Prostate gland (tissue), 2 donors: ENCODE results near the gene CD59. TPM values are rescaled to one million over a fixed set of nuclear protein-coding genes. Genes with fewer than 3 reads are reported as not detected.

Experiments
- DNase-seq: peaks from one replicate; pipeline ENCODE4 v3.0.0-alpha.2; 2019; ENCODE audit warnings: low spot score
- H3K27ac ChIP-seq, 2 donors: fragments of 200-600 bp; sonication (generic); 2 replicates each; pipeline ENCODE4 v1.5.1; 2017 to 2019
- H3K27me3 ChIP-seq: fragments of 200-600 bp; sonication (generic); replicated peaks from 2 replicates; pipeline ENCODE4 v1.5.1; 2019; ENCODE audit not compliant: insufficient read depth
- H3K36me3 ChIP-seq, 2 donors: fragments of 200-600 bp; sonication (generic); 1 replicate in 1 of 2; 2 replicates in 1 of 2; pipeline versions ENCODE4 v1.5.1 to v1.8.1; 2017 to 2019
- H3K4me1 ChIP-seq: fragments of 200-600 bp; sonication (generic); replicated peaks from 2 replicates; pipeline ENCODE4 v1.5.1; 2019
- H3K4me3 ChIP-seq, 2 donors: fragments of 200-600 bp; sonication (generic); 2 replicates each; pipeline ENCODE4 v1.5.1; 2017 to 2019
- H3K9me3 ChIP-seq: fragments of 200-600 bp; sonication (generic); 2 replicates; pipeline ENCODE4 v1.5.1; 2017
- CTCF ChIP-seq, 4 experiments: fragments of 200-600 bp in 2 of 4; fragments of 450-650 bp in 2 of 4; sonication (generic) in 2 of 4; IDR thresholded peaks; 1 replicate in 3 of 4; 2 replicates in 1 of 4; pipeline ENCODE4 v1.5.1; 2016 to 2019; ENCODE audit warnings: antibody characterized with exemption in 4 of 4, mild to moderate bottlenecking in 2 of 4, moderate library complexity in 2 of 4
- POLR2A ChIP-seq: fragments of 450-650 bp; IDR thresholded peaks from one replicate; pipeline ENCODE4 v1.6.1; 2016; ENCODE audit warnings: antibody characterized with exemption, mild to moderate bottlenecking
- POLR2AphosphoS5 ChIP-seq: sonication (generic); formaldehyde crosslinking; IDR thresholded peaks from one replicate; pipeline ENCODE4 v1.6.1; 2017; ENCODE audit warnings: antibody characterized with exemption
- WGBS: methylation state at CpG from one replicate; pipeline ENCODE4 v1.1.5; 2018; 5-methylcytosine and 5-hydroxymethylcytosine counted together
- intact Hi-C: fragments of 100-400 bp; cut with DNase I; formaldehyde crosslinking; loops from one replicate; pipeline ENCODE4 v1.14.2; 2022
- total RNA-seq, 2 donors: library from RNA; depleted of rRNA; stranded (reverse); fragments of >200 nt; gene quantifications; one replicate each; pipeline ENCODE4 v1.1.0, GENCODE V29; 2016

CD59 gene
- total RNA-seq, 2 donors from 2014 or later = 205 to 274 TPM

- Histone ChIP-seq H3K4me1 (no peaks in the 10 kb centered on the region), H3K27me3 (no peaks in the 10 kb centered on the region), H3K27ac (no peak overlapping the region), H3K36me3 (no peaks in the 10 kb centered on the region), H3K4me3 (no peak overlapping the region), H3K9me3 (no peaks in the 10 kb centered on the region)
- 23% methylated on average over 2 of the region's 2 CpGs for WGBS
- DNase-seq = no peak
- TF ChIP-seq CTCF (IDR thresholded peaks at IDR 0.05) = peak in 2 of 4 experiments; percentile 9 to 30
- no peak for TF ChIP-seq POLR2AphosphoS5
- intact Hi-C loops = no loop called here
These were observed 20.0 kb downstream of the CD59 start for GRCh38 chr11:33716243-33716642.

- H3K4me1 ChIP-seq = no peaks in the 10 kb centered on the region
- H3K36me3 ChIP-seq = peaks cover 0 to 5% of the 10 kb centered on the region in 2 donors
- no peaks in the 10 kb centered on the region for H3K9me3 ChIP-seq
- 77% methylated on average over 4 of the region's 4 CpGs for WGBS
- H3K27me3 ChIP-seq = no peaks in the 10 kb centered on the region
- DNase-seq = no peak
- TF ChIP-seq CTCF (IDR thresholded peaks at IDR 0.05) (no peak), POLR2AphosphoS5 (no peak), POLR2A (no peak)
- H3K4me3 ChIP-seq = no peak overlapping the region
- intact Hi-C loops = no loop called here
- H3K27ac ChIP-seq = no peak overlapping the region
These were observed 22.3 kb downstream of the CD59 start for GRCh38 chr11:33713856-33714398.

GRCh38 chr11:33713151-33713855 is 22.9 kb downstream of the CD59 start:
- TF ChIP-seq POLR2A (no peak), CTCF (IDR thresholded peaks at IDR 0.05) (no peak), POLR2AphosphoS5 (no peak)
- H3K9me3 ChIP-seq = no peaks in the 10 kb centered on the region
- H3K36me3 ChIP-seq = peaks cover 0 to 5% of the 10 kb centered on the region in 2 donors
- WGBS = 67% methylated on average over 5 of the region's 5 CpGs
- H3K27me3 ChIP-seq = no peaks in the 10 kb centered on the region
- H3K4me1 ChIP-seq = no peaks in the 10 kb centered on the region
- no peak overlapping the region for H3K27ac ChIP-seq
- no peak overlapping the region for H3K4me3 ChIP-seq
- no peak for DNase-seq
- intact Hi-C loops = no loop called here

- Histone ChIP-seq H3K27me3 (no peaks in the 10 kb centered on the region), H3K4me3 (no peak overlapping the region), H3K27ac (no peak overlapping the region), H3K36me3 (peaks cover 0 to 5% of the 10 kb centered on the region in 2 donors), H3K9me3 (no peaks in the 10 kb centered on the region), H3K4me1 (no peaks in the 10 kb centered on the region)
- whole genome bisulfite sequencing = 66% methylated on average over 3 of the region's 3 CpGs
- DNase-seq = no peak
- no peak for TF ChIP-seq POLR2AphosphoS5
- no peak for TF ChIP-seq POLR2A
- no peak for TF ChIP-seq CTCF (IDR thresholded peaks at IDR 0.05)
- intact Hi-C loops = no loop called here
These were observed 23.8 kb downstream of the CD59 start for GRCh38 chr11:33712436-33712835.

- intact Hi-C loops = no loop called here
- Histone ChIP-seq H3K27ac (no peak overlapping the region), H3K4me1 (no peaks in the 10 kb centered on the region), H3K27me3 (no peaks in the 10 kb centered on the region), H3K4me3 (no peak overlapping the region), H3K9me3 (no peaks in the 10 kb centered on the region), H3K36me3 (peaks cover 0 to 5% of the 10 kb centered on the region in 2 donors)
- TF ChIP-seq POLR2AphosphoS5 (no peak), POLR2A (no peak), CTCF (IDR thresholded peaks at IDR 0.05) (no peak)
- 38% methylated on average over 3 of the region's 3 CpGs for WGBS
- no peak for DNase-seq
These were observed 26.8 kb downstream of the CD59 start for GRCh38 chr11:33709466-33709865.
